HepG2 (cell line): ENCODE results near the gene OGG1. TPM values are rescaled to one million over a fixed set of nuclear protein-coding genes. Genes with fewer than 3 reads are reported as not detected.
A peak's percentile ranks its signal among the peaks of the same experiment; 100 is the strongest.

Experiments
- EEA1 ChIP-seq: sonication (generic); formaldehyde crosslinking; IDR thresholded peaks from 2 replicates; pipeline ENCODE4 v1.5.1; 2020; ENCODE audit warnings: mild to moderate bottlenecking, missing genetic modification reagents, borderline replicate concordance
- HES4 ChIP-seq: sonication (generic); formaldehyde crosslinking; IDR thresholded peaks from 2 replicates; pipeline ENCODE4 v1.9.0; 2021; ENCODE audit warnings: mild to moderate bottlenecking, missing genetic modification reagents, borderline replicate concordance
- IRX3 ChIP-seq: sonication (generic); formaldehyde crosslinking; IDR thresholded peaks from 2 replicates; pipeline ENCODE4 v1.8.1; 2023; ENCODE audit warnings: mild to moderate bottlenecking, low read depth, missing genetic modification reagents, borderline replicate concordance
- KLF12 ChIP-seq: sonication (generic); formaldehyde crosslinking; IDR thresholded peaks from 2 replicates; pipeline ENCODE4 v1.4.0; 2020; ENCODE audit warnings: missing genetic modification reagents, borderline replicate concordance
- KMT2B ChIP-seq: IDR thresholded peaks from 2 replicates; pipeline ENCODE4 v1.6.1; 2016; ENCODE audit warnings: missing genetic modification reagents, missing compliant biosample characterization
- MAF1 ChIP-seq: sonication (generic); formaldehyde crosslinking; IDR thresholded peaks from 2 replicates; pipeline ENCODE4 v1.5.0; 2020; ENCODE audit warnings: missing genetic modification reagents, borderline replicate concordance
- MLXIP ChIP-seq: sonication (generic); formaldehyde crosslinking; IDR thresholded peaks from 2 replicates; pipeline ENCODE4 v1.9.0; 2021; ENCODE audit warnings: missing genetic modification reagents, borderline replicate concordance
- RBM39 ChIP-seq: fragments of 200-400 bp; formaldehyde crosslinking; IDR thresholded peaks from one replicate; pipeline ENCODE4 v1.6.1; 2018; ENCODE audit warnings: antibody characterized with exemption, mild to moderate bottlenecking, low read depth, low read length; ENCODE audit not compliant: poor library complexity, severe bottlenecking
- SMAD9 ChIP-seq: sonication (generic); formaldehyde crosslinking; IDR thresholded peaks from 2 replicates; pipeline ENCODE4 v1.5.1; 2020; ENCODE audit warnings: mild to moderate bottlenecking, missing genetic modification reagents
- SSRP1 ChIP-seq: IDR thresholded peaks from 2 replicates; pipeline ENCODE4 v1.6.1; 2016; ENCODE audit warnings: control low read depth
- ZMYM2 ChIP-seq: sonication (generic); formaldehyde crosslinking; IDR thresholded peaks from 2 replicates; pipeline ENCODE4 v1.8.0; 2022; ENCODE audit warnings: mild to moderate bottlenecking, missing genetic modification reagents
- ZNF446 ChIP-seq: sonication (generic); formaldehyde crosslinking; IDR thresholded peaks from 2 replicates; pipeline ENCODE4 v1.5.0; 2020; ENCODE audit warnings: mild to moderate bottlenecking, missing genetic modification reagents
- ZNF709 ChIP-seq: sonication (generic); formaldehyde crosslinking; IDR thresholded peaks from 2 replicates; pipeline ENCODE4 v1.5.0; 2020; ENCODE audit warnings: mild to moderate bottlenecking, missing genetic modification reagents
- ZNF740 ChIP-seq: sonication (generic); formaldehyde crosslinking; IDR thresholded peaks from 2 replicates; pipeline ENCODE4 v1.4.0; 2020; ENCODE audit warnings: missing genetic modification reagents
- ZNF788 ChIP-seq: sonication (generic); formaldehyde crosslinking; IDR thresholded peaks from 2 replicates; pipeline ENCODE4 v1.5.0; 2020; ENCODE audit warnings: mild to moderate bottlenecking, missing genetic modification reagents, borderline replicate concordance
- ZSCAN21 ChIP-seq: sonication (generic); formaldehyde crosslinking; IDR thresholded peaks from 2 replicates; pipeline ENCODE4 v1.8.0; 2022; ENCODE audit warnings: mild to moderate bottlenecking, missing genetic modification reagents, moderate library complexity, borderline replicate concordance
- polyA plus RNA-seq, 8 experiments: library from polyadenylated mRNA; depleted of rRNA in 3 of 8; stranded (reverse) in 7 of 8; unstranded in 1 of 8; fragments of >200 nt; fragmentation: Illumina TruSeq in 4 of 8; extraction: Trizol in 4 of 8; gene quantifications; 2 replicates each; pipeline versions ENCODE4 v1.2.1 to v1.2.3, GENCODE V29; 2011 to 2016; ENCODE audit warnings: low read depth in 4 of 8, missing spikeins in 1 of 8, mixed read lengths in 1 of 8; ENCODE audit not compliant: insufficient read depth in 1 of 8
- total RNA-seq, 5 experiments: library from RNA; depleted of rRNA; stranded (reverse); fragments of >200 nt; fragmentation: Illumina TruSeq; extraction: Trizol; gene quantifications; 2 replicates each; pipeline ENCODE4 v1.2.3, GENCODE V29; 2016; ENCODE audit warnings: low read depth in 1 of 5
- TF ChIP-seq, protein P1 (sequence below): sonication (generic); formaldehyde crosslinking; IDR thresholded peaks from 2 replicates; pipeline ENCODE4 v1.4.0; 2020; ENCODE audit warnings: missing genetic modification reagents, borderline replicate concordance
- TF ChIP-seq, protein P2 (sequence below): sonication (generic); formaldehyde crosslinking; IDR thresholded peaks from 2 replicates; pipeline ENCODE4 v1.5.0; 2020; ENCODE audit warnings: missing genetic modification reagents

Gene OGG1
- total and polyA plus RNA-seq, 2 of the 13 experiments (the other 11 are each of a cell fraction or from before 2014, with no cell fraction given) = 28.7 to 33.2 TPM

GRCh38 chr3:9792405-9793160 lies 42.8 kb downstream of the OGG1 start, which contains the start of the genes ARPC4 and TADA3 (continued):
- TF ChIP-seq ZNF740 (CRISPR knock-in tag) (no peak), ZSCAN21 (CRISPR knock-in tag) (no peak), IRX3 (CRISPR knock-in tag) (no peak), HES4 (CRISPR knock-in tag) (no peak), KMT2B (CRISPR knock-in tag) (peak; percentile 36), KLF12 (CRISPR knock-in tag) (no peak), MLXIP (no peak), SMAD9 (CRISPR knock-in tag) (no peak), RBM39 (peak; percentile 54), ZNF788 (CRISPR knock-in tag) (no peak), MAF1 (CRISPR knock-in tag) (0 out of 2 replicates have a peak, but pooled peaks have one; percentile 57), SSRP1 (no peak), EEA1 (CRISPR knock-in tag) (no peak), ZNF709 (CRISPR knock-in tag) (peak; percentile 45; the same call in 1 of the 2 replicates), ZNF446 (no peak), ZMYM2 (no peak)
- TF ChIP-seq, protein P1, sequence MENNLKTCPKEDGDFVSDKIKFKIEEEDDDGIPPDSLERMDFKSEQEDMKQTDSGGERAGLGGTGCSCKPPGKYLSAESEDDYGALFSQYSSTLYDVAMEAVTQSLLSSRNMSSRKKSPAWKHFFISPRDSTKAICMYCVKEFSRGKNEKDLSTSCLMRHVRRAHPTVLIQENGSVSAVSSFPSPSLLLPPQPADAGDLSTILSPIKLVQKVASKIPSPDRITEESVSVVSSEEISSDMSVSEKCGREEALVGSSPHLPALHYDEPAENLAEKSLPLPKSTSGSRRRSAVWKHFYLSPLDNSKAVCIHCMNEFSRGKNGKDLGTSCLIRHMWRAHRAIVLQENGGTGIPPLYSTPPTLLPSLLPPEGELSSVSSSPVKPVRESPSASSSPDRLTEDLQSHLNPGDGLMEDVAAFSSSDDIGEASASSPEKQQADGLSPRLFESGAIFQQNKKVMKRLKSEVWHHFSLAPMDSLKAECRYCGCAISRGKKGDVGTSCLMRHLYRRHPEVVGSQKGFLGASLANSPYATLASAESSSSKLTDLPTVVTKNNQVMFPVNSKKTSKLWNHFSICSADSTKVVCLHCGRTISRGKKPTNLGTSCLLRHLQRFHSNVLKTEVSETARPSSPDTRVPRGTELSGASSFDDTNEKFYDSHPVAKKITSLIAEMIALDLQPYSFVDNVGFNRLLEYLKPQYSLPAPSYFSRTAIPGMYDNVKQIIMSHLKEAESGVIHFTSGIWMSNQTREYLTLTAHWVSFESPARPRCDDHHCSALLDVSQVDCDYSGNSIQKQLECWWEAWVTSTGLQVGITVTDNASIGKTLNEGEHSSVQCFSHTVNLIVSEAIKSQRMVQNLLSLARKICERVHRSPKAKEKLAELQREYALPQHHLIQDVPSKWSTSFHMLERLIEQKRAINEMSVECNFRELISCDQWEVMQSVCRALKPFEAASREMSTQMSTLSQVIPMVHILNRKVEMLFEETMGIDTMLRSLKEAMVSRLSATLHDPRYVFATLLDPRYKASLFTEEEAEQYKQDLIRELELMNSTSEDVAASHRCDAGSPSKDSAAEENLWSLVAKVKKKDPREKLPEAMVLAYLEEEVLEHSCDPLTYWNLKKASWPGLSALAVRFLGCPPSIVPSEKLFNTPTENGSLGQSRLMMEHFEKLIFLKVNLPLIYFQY (CRISPR knock-in tag) = 0 out of 2 replicates have a peak, but pooled peaks have one; percentile 4
- TF ChIP-seq, protein P2, sequence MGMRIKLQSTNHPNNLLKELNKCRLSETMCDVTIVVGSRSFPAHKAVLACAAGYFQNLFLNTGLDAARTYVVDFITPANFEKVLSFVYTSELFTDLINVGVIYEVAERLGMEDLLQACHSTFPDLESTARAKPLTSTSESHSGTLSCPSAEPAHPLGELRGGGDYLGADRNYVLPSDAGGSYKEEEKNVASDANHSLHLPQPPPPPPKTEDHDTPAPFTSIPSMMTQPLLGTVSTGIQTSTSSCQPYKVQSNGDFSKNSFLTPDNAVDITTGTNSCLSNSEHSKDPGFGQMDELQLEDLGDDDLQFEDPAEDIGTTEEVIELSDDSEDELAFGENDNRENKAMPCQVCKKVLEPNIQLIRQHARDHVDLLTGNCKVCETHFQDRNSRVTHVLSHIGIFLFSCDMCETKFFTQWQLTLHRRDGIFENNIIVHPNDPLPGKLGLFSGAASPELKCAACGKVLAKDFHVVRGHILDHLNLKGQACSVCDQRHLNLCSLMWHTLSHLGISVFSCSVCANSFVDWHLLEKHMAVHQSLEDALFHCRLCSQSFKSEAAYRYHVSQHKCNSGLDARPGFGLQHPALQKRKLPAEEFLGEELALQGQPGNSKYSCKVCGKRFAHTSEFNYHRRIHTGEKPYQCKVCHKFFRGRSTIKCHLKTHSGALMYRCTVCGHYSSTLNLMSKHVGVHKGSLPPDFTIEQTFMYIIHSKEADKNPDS (CRISPR knock-in tag) = no peak
